GM13976 (cell line): ENCODE measurements around the gene COBLL1.

ENCODE experiments used
- DNase-seq: peaks from one replicate; pipeline ENCODE4 v3.0.0; 2012; ENCODE audit warnings: low spot score
- CTCF ChIP-seq: IDR thresholded peaks from 2 replicates; pipeline ENCODE4 v1.5.1; 2012; ENCODE audit warnings: borderline replicate concordance, mild to moderate bottlenecking; ENCODE audit not compliant: insufficient read depth; ENCODE audit errors: extremely low read depth, missing control alignments, control extremely low read depth
- in situ Hi-C: fragments of 300-500 bp; cut with MboI; formaldehyde crosslinking; loops from one replicate; pipeline ENCODE4 v1.12.0; 2022; ENCODE audit warnings: low sequenced_read_pairs, mixed read lengths, inconsistent platforms; ENCODE audit not compliant: unreplicated experiment

Gene COBLL1

GRCh38 chr2:164722616-164723338 is 118.8 kb downstream of the COBLL1 start:
- no peak for TF ChIP-seq CTCF
- in situ Hi-C loops: no loop called here
- no peak for DNase-seq

- in situ Hi-C loops: no loop called here
- TF ChIP-seq CTCF: no peak
- no peak for DNase-seq
Observed at GRCh38 chr2:164721430-164721829, 120.2 kb downstream of the COBLL1 start.

DNA sequence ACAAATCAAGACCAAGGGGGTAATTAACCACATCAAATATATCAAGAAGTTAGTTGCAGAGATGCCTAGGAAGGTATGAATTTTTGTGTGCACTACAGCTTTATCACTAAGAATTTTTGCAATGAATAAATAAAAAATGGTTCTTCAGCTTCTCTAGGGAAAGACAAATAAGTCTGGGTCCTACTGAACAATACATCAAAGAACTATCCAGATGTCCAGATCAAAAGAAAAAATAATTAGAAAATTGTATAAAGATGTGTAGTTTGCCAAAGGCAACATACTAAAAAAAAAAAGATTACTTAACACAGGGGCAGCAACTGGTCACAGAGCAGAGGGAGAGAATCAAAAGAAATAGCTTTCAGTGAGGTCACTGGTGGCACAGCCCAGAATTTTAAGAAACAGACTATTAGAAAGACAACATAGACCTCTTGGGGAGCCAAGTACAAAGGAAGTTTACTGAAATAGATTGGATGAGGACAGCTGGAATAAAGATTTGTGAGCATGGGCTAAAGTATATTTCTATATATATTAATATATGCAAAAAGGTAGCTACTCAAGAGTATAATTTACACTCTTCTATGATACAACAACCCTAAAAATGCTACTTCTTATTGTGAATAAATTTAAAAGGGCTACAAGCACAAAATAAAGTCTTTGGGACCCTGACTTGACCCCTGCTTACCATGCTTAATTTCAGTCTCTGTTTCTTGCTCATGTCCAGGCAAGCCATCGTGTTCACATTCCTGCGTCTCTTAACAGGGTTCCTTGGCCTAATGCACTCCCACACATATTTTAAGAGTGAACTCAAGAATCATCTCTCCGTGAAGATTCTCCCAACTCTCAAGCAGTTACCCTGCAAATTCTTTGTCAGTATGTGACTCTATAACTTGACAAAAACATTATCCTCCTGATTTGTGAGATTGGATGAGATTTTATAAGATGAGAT is 121.4 kb downstream of the COBLL1 start:
- no peak for DNase-seq
- TF ChIP-seq CTCF: no peak
- in situ Hi-C loops: no loop called here

DNA sequence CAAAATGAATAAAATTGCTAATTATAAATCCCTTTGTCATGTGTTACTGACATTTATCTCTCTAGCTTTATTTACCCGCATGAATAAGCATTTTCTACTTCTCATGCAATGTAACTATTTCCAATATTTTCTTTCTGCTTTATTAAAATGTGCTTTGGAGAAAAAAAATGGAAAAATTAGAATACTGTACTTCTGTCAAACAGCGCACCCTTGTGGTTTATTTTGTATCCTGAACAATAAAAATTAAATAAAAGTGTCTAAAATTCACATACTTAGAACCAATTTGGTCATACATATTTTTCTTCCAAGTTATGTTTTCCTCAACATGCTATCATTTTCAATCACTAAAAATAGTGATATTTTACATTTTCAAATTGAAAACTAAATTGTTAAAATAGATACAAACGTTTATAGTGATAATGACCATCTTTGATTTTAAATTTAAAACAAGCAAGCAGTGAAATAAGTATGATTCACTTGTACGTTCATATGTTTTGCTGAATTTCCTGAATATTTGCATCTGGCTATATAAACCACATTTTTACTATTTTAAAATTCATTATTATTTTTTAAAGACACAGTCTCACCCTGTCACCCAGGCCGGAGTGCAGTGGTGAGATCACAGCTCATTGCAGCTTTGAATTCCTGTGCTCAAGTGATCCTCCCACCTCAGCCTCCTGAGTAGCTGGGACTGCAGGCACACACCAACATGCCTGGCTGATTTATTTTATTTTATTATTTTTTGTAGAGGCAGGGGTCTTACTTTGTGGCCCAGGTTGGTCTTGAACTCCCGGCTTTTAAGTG is 124.4 kb downstream of the COBLL1 start:
- TF ChIP-seq CTCF: peak; percentile 20
- DNase-seq: no peak
- in situ Hi-C loops: no loop called here

DNA sequence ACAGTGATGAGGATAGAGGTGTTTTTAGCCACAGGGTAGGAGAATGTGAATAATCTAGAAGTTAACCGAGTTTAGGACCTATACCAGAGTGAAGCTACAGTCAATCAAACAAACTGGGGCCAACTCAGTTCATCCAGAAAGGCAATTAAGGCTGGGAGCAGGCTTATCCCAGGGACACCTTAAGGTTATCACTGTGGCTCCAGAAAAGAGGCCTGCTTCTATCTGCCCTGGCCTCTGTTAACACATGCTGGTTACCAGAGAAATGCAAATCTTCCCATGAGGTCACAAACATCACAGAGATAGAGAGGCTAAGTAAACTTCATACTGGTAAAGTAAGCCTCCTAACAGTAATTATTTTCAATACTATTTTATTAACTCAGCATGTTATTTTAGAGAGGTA is 127.2 kb downstream of the COBLL1 start:
- in situ Hi-C loops: no loop called here
- DNase-seq: no peak
- no peak for TF ChIP-seq CTCF

DNA sequence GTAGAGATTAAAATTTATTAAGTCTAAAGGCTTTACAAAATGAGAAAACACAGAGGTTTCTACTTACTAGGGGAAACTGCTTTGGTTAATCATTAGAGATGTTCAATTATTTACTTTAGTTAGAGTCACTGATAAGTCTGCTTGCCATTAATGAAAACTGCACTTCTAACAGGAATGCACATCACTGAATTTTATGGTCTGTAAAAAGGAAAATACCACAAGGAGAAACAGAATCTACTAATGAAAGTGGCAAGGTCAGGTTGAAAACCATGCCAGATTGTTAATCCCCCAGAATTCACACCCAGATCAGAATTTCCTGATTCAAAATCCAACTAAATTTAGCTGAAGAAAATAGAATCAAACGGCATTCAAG is 129.9 kb downstream of the COBLL1 start:
- no peak for TF ChIP-seq CTCF
- DNase-seq: no peak
- in situ Hi-C loops: no loop called here
